CD4-positive, alpha-beta T cell (primary cell): ENCODE measurements around the gene CACNG7. TPM values are rescaled to one million over a fixed set of nuclear protein-coding genes. Genes with fewer than 3 reads are reported as not detected.
A peak's percentile ranks its signal among the peaks of the same experiment; 100 is the strongest.

Experiments used
- ATAC-seq: fragments of 200-7000 bp; cut with Tn5 transposase; one replicate; pipeline ENCODE4 v1.10.0; 2022; ENCODE audit warnings: mild to moderate bottlenecking; ENCODE audit not compliant: poor library complexity
- CTCF ChIA-PET: fragments of 350-600 bp; sonication (Branson Sonifier 250); formaldehyde crosslinking; loops from one replicate; lab custom pipeline; 2021; ENCODE audit warnings: antibody characterized with exemption, inconsistent platforms; lab: Charles Lee
- POLR2A ChIA-PET: fragments of 350-600 bp; sonication (Branson Sonifier 250); formaldehyde crosslinking; loops from one replicate; lab custom pipeline; 2021; ENCODE audit warnings: antibody characterized with exemption, inconsistent platforms; lab: Charles Lee
- DNase-seq, 14 experiments: peaks; one replicate each; pipeline ENCODE4 v3.0.0-alpha.2; 2013 to 2020; ENCODE audit warnings: mixed read lengths in 2 of 14
- H3K27ac ChIP-seq, 2 donors: one replicate each; pipeline versions ENCODE4 v1.5.1 to v1.7.0; 2013; ENCODE audit warnings: low read length in 2 of 2, low read depth in 1 of 2, mild to moderate bottlenecking in 1 of 2
- H3K27me3 ChIP-seq, 2 experiments: 1 replicate in 1 of 2; 2 replicates in 1 of 2; pipeline versions ENCODE4 v1.6.1 to v1.7.0; 2013; ENCODE audit warnings: low read length in 2 of 2, control low read depth in 1 of 2, mild to moderate bottlenecking in 1 of 2, moderate library complexity in 1 of 2; ENCODE audit not compliant: insufficient read depth in 2 of 2, control insufficient read depth in 1 of 2
- H3K36me3 ChIP-seq: one replicate; pipeline ENCODE4 v1.6.1; 2013; ENCODE audit warnings: low read length, control low read depth; ENCODE audit not compliant: insufficient read depth
- H3K4me1 ChIP-seq: one replicate; pipeline ENCODE4 v1.6.1; 2013; ENCODE audit warnings: low read length, control low read depth; ENCODE audit not compliant: insufficient read depth
- H3K4me3 ChIP-seq: one replicate; pipeline ENCODE4 v1.5.1; 2013; ENCODE audit warnings: mild to moderate bottlenecking, low read length, moderate library complexity
- H3K9me3 ChIP-seq, 2 experiments: 1 replicate in 1 of 2; 2 replicates in 1 of 2; pipeline versions ENCODE4 v1.6.1 to v1.7.0; 2013; ENCODE audit warnings: low read length in 2 of 2, mild to moderate bottlenecking in 2 of 2, control low read depth in 1 of 2, moderate library complexity in 1 of 2; ENCODE audit not compliant: control insufficient read depth in 1 of 2, insufficient read depth in 1 of 2
- H3K27ac Mint-ChIP-seq: one replicate; pipeline ENCODE4 v1.8.0; 2020; ENCODE audit warnings: mixed read lengths
- H3K27me3 Mint-ChIP-seq: one replicate; pipeline ENCODE4 v1.8.0; 2021; ENCODE audit warnings: mixed read lengths
- H3K36me3 Mint-ChIP-seq: one replicate; pipeline ENCODE4 v1.8.0; 2021; ENCODE audit warnings: low read depth, mixed read lengths
- H3K4me1 Mint-ChIP-seq: one replicate; pipeline ENCODE4 v1.8.0; 2021; ENCODE audit warnings: low read depth, mixed read lengths
- H3K4me3 Mint-ChIP-seq: one replicate; pipeline ENCODE4 v1.8.0; 2020; ENCODE audit warnings: mild to moderate bottlenecking, mixed read lengths
- H3K9me3 Mint-ChIP-seq: one replicate; pipeline ENCODE4 v1.8.0; 2020; ENCODE audit warnings: mixed read lengths
- intact Hi-C, 2 experiments: fragments of 100-400 bp; cut with DNase I in 1 of 2; cut with micrococcal nuclease in 1 of 2; formaldehyde crosslinking; loops; one replicate each; pipeline versions ENCODE4 v1.15.1 to v1.9.0; 2023 to 2025; cut with DNase I, micrococcal nuclease
- total RNA-seq, 174 experiments: library from RNA in 2 of 174; stranded (reverse) in 2 of 174; gene quantifications; one replicate each; pipeline ENCODE4 v1.2.3 and lab custom pipeline; 2021 to 2026
- TF ChIP-seq, protein P1 (sequence below): fragments of 200-600 bp; IDR thresholded peaks from one replicate; pipeline ENCODE4 v1.8.0; 2022; ENCODE audit warnings: antibody characterized with exemption, mild to moderate bottlenecking

CACNG7 gene
- total RNA-seq, 2 experiments from 2014 or later = not detected

GRCh38 chr19:53978975-53979801 lies 70.1 kb downstream of the CACNG7 start:
- ChIA-PET CTCF (no interaction called here), POLR2A (no interaction called here)
- no peak for ATAC-seq
- DNase-seq = no peak
- Histone ChIP-seq H3K4me1 (peaks cover 33% of the 10 kb centered on the region), H3K36me3 (no peaks in the 10 kb centered on the region), H3K9me3 (peaks cover 0 to 47% of the 10 kb centered on the region in 2 experiments), H3K27ac (no peak overlapping the region), H3K4me3 (no peak overlapping the region), H3K27me3 (peaks cover 62 to 65% of the 10 kb centered on the region in 2 experiments)
- Mint-ChIP-seq H3K4me3 (peak overlapping the region; percentile 62), H3K36me3 (no peaks in the 10 kb centered on the region), H3K27ac (no peak overlapping the region), H3K4me1 (peaks cover 38% of the 10 kb centered on the region), H3K27me3 (peaks cover 67% of the 10 kb centered on the region), H3K9me3 (no peaks in the 10 kb centered on the region)
- TF ChIP-seq, protein P1, sequence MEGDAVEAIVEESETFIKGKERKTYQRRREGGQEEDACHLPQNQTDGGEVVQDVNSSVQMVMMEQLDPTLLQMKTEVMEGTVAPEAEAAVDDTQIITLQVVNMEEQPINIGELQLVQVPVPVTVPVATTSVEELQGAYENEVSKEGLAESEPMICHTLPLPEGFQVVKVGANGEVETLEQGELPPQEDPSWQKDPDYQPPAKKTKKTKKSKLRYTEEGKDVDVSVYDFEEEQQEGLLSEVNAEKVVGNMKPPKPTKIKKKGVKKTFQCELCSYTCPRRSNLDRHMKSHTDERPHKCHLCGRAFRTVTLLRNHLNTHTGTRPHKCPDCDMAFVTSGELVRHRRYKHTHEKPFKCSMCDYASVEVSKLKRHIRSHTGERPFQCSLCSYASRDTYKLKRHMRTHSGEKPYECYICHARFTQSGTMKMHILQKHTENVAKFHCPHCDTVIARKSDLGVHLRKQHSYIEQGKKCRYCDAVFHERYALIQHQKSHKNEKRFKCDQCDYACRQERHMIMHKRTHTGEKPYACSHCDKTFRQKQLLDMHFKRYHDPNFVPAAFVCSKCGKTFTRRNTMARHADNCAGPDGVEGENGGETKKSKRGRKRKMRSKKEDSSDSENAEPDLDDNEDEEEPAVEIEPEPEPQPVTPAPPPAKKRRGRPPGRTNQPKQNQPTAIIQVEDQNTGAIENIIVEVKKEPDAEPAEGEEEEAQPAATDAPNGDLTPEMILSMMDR = no peak
- intact Hi-C loops = loop anchor here in 1 of 2 experiments (5.0 kb wide), 3 partner anchors 112 to 138 kb away; partner anchors contain the start of genes MYADM, NDUFA3, OSCAR and PRPF31

- Histone ChIP-seq H3K4me3 (no peak overlapping the region), H3K36me3 (no peaks in the 10 kb centered on the region), H3K27ac (no peak overlapping the region), H3K9me3 (peaks cover 0 to 51% of the 10 kb centered on the region in 2 experiments), H3K4me1 (peaks cover 33% of the 10 kb centered on the region), H3K27me3 (peaks cover 62 to 65% of the 10 kb centered on the region in 2 experiments)
- DNase-seq (peak in 2 of 14 experiments; percentile 27 to 40), ATAC-seq (no peak)
- no peak overlapping the region for H3K27ac Mint-ChIP-seq
- intact Hi-C loops = loop anchor here in 1 of 2 experiments (5.0 kb wide), 1 partner anchor 78 kb away; no protein-coding TSS in a partner anchor
- H3K27me3 Mint-ChIP-seq = peaks cover 59% of the 10 kb centered on the region
- CTCF ChIA-PET = no interaction called here
- POLR2A ChIA-PET = no interaction called here
- H3K4me1 Mint-ChIP-seq = peaks cover 38% of the 10 kb centered on the region
- H3K36me3 Mint-ChIP-seq = no peaks in the 10 kb centered on the region
- H3K4me3 Mint-ChIP-seq = peak overlapping the region; percentile 72
- TF ChIP-seq, protein P1 = no peak
- H3K9me3 Mint-ChIP-seq = no peaks in the 10 kb centered on the region
These were observed 71.7 kb downstream of the CACNG7 start for GRCh38 chr19:53980539-53981375.

- no peak for ATAC-seq
- Histone ChIP-seq H3K36me3 (no peaks in the 10 kb centered on the region), H3K27me3 (peaks cover 61 to 62% of the 10 kb centered on the region in 2 experiments), H3K4me1 (peaks cover 33% of the 10 kb centered on the region), H3K27ac (no peak overlapping the region), H3K9me3 (peaks cover 0 to 47% of the 10 kb centered on the region in 2 experiments), H3K4me3 (no peak overlapping the region)
- DNase-seq = no peak
- peaks cover 38% of the 10 kb centered on the region for H3K4me1 Mint-ChIP-seq
- ChIA-PET POLR2A (no interaction called here), CTCF (no interaction called here)
- peak overlapping the region; percentile 45 for H3K4me3 Mint-ChIP-seq
- no peak overlapping the region for H3K27ac Mint-ChIP-seq
- H3K27me3 Mint-ChIP-seq = peaks cover 52% of the 10 kb centered on the region
- intact Hi-C loops = loop anchor here in 1 of 2 experiments (5.0 kb wide), 1 partner anchor 79 kb away; no protein-coding TSS in a partner anchor
- H3K36me3 Mint-ChIP-seq = no peaks in the 10 kb centered on the region
- TF ChIP-seq, protein P1 = no peak
- H3K9me3 Mint-ChIP-seq = no peaks in the 10 kb centered on the region
These were observed 72.4 kb downstream of the CACNG7 start for GRCh38 chr19:53981376-53981951.
